Brain microvascular endothelial cell (primary cell): Measurements from ENCODE around the gene KRT35.

ENCODE experiments used
- DNase-seq: peaks from one replicate; pipeline ENCODE4 v3.0.0-alpha.2; 2020
- H3K27ac ChIP-seq: fragments of 250-450 bp; sonication (Bioruptor Pico); 2 replicates; pipeline ENCODE4 v1.5.1; 2020; ENCODE audit warnings: mild to moderate bottlenecking, moderate library complexity
- H3K27me3 ChIP-seq: fragments of 250-450 bp; sonication (Bioruptor Pico); replicated peaks from 2 replicates; pipeline ENCODE4 v1.5.1; 2020; ENCODE audit warnings: mild to moderate bottlenecking
- H3K36me3 ChIP-seq: fragments of 250-450 bp; sonication (Bioruptor Pico); replicated peaks from 2 replicates; pipeline ENCODE4 v1.5.1; 2020; ENCODE audit warnings: mild to moderate bottlenecking
- H3K4me3 ChIP-seq: 2 replicates; pipeline ENCODE4 v1.5.1; 2011; ENCODE audit warnings: low read depth, mild to moderate bottlenecking, control low read depth, low read length, moderate library complexity
- CTCF ChIP-seq: IDR thresholded peaks from 2 replicates; pipeline ENCODE4 v1.5.1; 2011; ENCODE audit warnings: low read depth, mild to moderate bottlenecking, moderate library complexity, low read length, control low read depth, inconsistent platforms; ENCODE audit errors: missing control alignments
- in situ Hi-C: cut with HindIII; loops from 2 replicates; pipeline ENCODE4 v1.10.0; 2017; ENCODE audit warnings: low sequenced_read_pairs, low pct_ligation_motif_present

Gene KRT35

DNA sequence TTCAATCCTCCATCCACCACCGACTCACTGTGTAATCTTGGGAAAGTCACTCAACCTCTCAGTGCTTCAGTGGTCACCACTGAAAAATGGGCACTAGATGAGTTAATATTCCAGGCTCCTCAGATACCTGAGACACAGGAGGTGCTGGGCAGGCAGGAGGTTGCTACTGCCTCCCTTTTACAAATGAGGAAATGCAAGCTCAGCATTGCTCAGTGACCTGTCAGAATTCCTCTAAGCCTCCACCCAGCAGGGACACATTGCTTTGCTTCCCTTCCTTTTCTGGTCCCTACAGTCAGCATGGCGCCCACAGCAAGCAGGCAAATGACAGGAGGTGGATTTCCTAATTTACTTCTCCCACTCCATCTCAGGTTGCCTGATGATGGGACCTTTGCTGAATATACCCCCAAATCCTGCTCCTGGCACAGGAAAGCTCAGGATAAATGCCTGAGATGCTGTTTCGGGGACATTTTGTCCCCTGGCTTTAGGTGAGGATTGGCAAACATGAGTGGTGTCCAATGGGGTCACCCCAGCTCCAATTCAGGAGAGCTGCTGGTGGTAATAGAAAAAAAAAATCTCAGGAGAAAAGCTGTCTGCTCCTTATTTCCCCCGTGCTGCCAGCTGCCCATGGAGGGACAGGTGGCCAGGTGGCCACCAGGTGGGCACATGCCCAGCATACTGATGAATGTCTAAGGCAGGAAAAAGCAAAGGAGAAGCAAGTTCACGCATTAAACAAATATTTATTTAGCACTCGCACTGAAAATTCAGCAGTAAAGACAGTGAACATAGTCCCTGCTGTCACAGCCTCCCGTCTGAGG, 29.5 kb upstream of the KRT35 start:
- Histone ChIP-seq H3K4me3 (no peak overlapping the region), H3K36me3 (no peaks in the 10 kb centered on the region), H3K27ac (no peak overlapping the region), H3K27me3 (no peaks in the 10 kb centered on the region)
- in situ Hi-C loops, result no loop called here
- no peak for TF ChIP-seq CTCF
- DNase-seq, result no peak

DNA sequence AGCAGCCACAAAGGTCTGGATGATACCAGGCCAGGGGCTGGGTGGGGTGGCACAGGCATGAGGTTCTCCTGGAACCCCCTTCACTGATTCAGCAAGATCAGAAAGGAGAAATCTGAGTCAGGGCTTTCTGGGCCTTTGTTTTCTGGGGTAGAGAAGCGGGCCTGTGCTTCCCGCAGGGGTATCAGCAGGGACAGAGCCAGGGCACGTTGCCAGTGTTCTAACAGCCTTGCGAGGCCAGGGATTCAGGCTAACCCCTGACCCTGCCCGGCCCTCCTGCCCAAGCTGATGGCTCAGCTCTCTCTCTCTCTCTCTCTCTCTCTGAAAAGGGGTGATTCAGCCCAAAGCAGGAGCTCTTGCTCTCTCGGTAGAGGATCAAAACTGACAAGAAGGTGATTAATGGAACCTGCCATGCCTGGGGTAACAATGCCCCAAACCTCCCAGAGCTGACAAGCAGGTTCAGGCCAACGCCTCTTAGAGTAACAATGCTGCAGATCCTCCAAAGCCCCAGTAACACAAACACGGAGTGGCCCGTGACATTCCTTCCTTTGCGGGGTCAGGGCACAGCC, 26.4 kb upstream of the KRT35 start:
- no peak for DNase-seq
- Histone ChIP-seq H3K36me3 (no peaks in the 10 kb centered on the region), H3K4me3 (no peak overlapping the region), H3K27me3 (no peaks in the 10 kb centered on the region), H3K27ac (no peak overlapping the region)
- in situ Hi-C loops, result no loop called here
- TF ChIP-seq CTCF, result no peak

GRCh38 chr17:41505809-41506767, 25.1 kb upstream of the KRT35 start:
- in situ Hi-C loops, result no loop called here
- DNase-seq, result no peak
- Histone ChIP-seq H3K27me3 (no peaks in the 10 kb centered on the region), H3K36me3 (no peaks in the 10 kb centered on the region), H3K4me3 (no peak overlapping the region), H3K27ac (no peak overlapping the region)
- TF ChIP-seq CTCF, result no peak

- Histone ChIP-seq H3K36me3 (no peaks in the 10 kb centered on the region), H3K4me3 (no peak within 1 kb of the TSS), H3K27ac (no peak within 1 kb of the TSS), H3K27me3 (no peaks in the 10 kb centered on the region)
- in situ Hi-C loops, result no loop called here
- TF ChIP-seq CTCF, result no peak
- DNase-seq, result no peak
Observed at GRCh38 chr17:41505007-41505808, 24.3 kb upstream of the KRT35 start, which contains the start of gene KRT13. Gene KRT13 (minus strand): TSS chr17:41505612. CDS start chr17:41505550, 62 bp downstream.

- TF ChIP-seq CTCF, result no peak
- H3K27me3 ChIP-seq, result no peaks in the 10 kb centered on the region
Observed at GRCh38 chr17:41504246-41504977, 23.5 kb upstream of the KRT35 start.

More at GRCh38 chr17:41504246-41504977, 23.5 kb upstream of the KRT35 start:
- Histone ChIP-seq H3K27ac (no peak overlapping the region), H3K36me3 (no peaks in the 10 kb centered on the region), H3K4me3 (no peak overlapping the region)
- no peak for DNase-seq
- in situ Hi-C loops, result no loop called here
